Measurements from ENCODE around the gene GLRX3.

The GLRX3 gene

DNA sequence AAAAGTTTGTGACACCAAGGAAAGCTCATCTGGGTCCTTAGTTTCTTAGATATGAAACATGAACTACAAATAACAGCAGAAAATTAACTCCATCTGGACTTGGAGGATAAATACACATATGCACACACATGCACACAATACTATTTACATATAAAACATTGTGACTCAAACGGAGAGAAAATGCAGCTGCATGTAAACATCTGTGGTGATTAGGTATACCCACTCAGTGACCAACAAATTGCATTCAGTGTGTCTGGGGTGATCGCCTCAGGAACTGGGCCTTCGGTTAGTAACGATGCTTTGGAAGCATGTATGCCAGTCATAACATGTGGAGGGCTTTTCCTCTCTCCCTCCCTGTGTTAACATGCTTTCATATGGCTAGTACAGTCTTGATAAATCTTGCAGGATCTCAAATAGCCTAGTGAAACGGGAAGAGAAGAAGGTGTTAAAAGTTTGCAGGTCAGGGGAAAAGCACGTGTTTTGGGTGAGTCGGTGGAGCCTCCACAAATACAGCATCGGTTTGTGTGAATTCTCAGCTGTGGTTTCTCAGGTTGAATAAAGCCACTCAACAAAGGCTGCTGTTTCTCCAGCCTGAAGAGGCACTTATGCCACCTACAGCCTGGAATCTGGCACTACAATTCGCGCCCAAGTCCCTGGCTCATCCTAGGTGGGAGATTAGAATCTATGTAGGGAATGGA, 8.7 kb upstream of the GLRX3 start:
- H3K36me3 ChIP-seq (ENCODE audit: insufficient read depth, insufficient read length, low read length), result no peaks in the 10 kb centered on the region
- TF ChIP-seq ZNF274 (IDR thresholded peaks at IDR 0.05; ENCODE audit: low read depth, low read length), result no peak
- TF ChIP-seq YY1 (IDR thresholded peaks at IDR 0.05; ENCODE audit: insufficient read depth, insufficient read length), result no peak
- no peak for TF ChIP-seq SUZ12 (IDR thresholded peaks at IDR 0.05; ENCODE audit: extremely low read depth, insufficient read depth, insufficient read length)
- peaks cover 2% of the 10 kb centered on the region for H3K4me1 ChIP-seq (ENCODE audit: insufficient read depth, insufficient read length)
- no peaks in the 10 kb centered on the region for H3K27me3 ChIP-seq (ENCODE audit: insufficient read depth, insufficient read length)
- H3K9ac ChIP-seq (ENCODE audit: insufficient read length, low read depth), result no peak overlapping the region
- no peaks in the 10 kb centered on the region for H3K9me3 ChIP-seq (ENCODE audit: insufficient read depth, low read length)
- no peak overlapping the region for H3K4me3 ChIP-seq (ENCODE audit: insufficient read length, low read depth)
- DNase-seq (ENCODE audit: low read depth, low spot score), result peak; percentile 72

DNA sequence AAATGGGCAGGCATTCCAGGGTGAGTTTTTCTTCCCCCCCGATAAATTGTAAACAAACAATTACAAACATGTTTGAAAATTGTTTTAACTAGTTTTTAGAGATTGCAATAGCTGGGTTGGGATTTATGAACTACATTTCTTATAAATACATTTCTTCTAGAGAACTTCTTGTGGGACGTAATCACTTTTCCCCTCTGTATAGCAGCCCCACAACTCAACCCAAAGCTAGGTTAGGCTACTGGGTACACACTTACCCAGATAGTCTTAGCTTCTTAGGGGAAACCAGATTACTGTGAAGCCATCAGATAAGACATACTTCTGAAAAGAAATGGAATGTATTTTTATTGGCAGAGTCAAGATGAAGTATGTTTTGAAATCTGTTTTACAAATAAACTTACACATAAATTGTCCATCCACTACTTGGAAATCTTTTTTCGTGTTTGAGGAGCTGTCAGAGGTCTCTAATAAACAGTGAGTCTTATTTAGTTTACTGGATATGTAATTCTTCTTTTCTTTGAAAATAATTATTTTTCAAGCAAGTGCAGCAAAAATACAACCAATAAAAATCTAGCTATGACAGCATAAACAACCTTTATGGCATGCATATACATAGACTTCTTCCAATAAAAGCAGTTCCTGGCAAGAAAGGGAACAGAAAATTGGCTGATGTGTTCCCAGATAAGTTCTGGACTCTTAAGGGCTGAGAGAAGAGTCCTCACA, 8.0 kb upstream of the GLRX3 start:
- no peak for TF ChIP-seq ZNF274 (IDR thresholded peaks at IDR 0.05; ENCODE audit: low read depth, low read length)
- TF ChIP-seq SUZ12 (IDR thresholded peaks at IDR 0.05; ENCODE audit: extremely low read depth, insufficient read depth, insufficient read length), result no peak
- TF ChIP-seq YY1 (IDR thresholded peaks at IDR 0.05; ENCODE audit: insufficient read depth, insufficient read length), result no peak
- Histone ChIP-seq H3K9ac (ENCODE audit: insufficient read length, low read depth) (no peak overlapping the region), H3K36me3 (ENCODE audit: insufficient read depth, insufficient read length, low read length) (no peaks in the 10 kb centered on the region)

DNA sequence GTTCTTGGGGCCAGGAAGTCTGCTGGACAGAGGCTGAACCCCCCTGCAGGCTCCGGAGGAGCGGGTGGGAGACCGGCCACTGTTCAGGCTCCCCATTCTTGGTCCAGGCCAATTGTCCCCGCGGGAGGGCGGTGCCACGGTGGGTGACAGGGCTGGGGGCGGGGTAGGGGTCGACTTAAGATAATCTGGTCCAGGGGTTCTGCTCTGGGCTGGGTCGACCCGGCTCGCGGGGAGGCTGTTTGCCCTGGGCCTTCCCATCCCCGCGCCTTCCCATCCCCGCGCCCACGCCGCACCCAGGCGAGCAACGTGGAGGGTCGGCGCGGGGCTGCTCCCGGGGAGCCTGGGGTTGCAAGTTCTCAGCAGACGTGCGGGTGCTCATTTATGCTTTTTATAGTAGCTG, 7.3 kb upstream of the GLRX3 start:
- TF ChIP-seq YY1 (IDR thresholded peaks at IDR 0.05; ENCODE audit: insufficient read depth, insufficient read length), result no peak
- no peak for TF ChIP-seq ZNF274 (IDR thresholded peaks at IDR 0.05; ENCODE audit: low read depth, low read length)
- TF ChIP-seq SUZ12 (IDR thresholded peaks at IDR 0.05; ENCODE audit: extremely low read depth, insufficient read depth, insufficient read length), result no peak

More for the DNA sequence above, 8.0 kb upstream of the GLRX3 start:
- H3K4me3 ChIP-seq (ENCODE audit: insufficient read length, low read depth), result no peak overlapping the region
- H3K9me3 ChIP-seq (ENCODE audit: insufficient read depth, low read length), result no peaks in the 10 kb centered on the region
- DNase-seq (ENCODE audit: low read depth, low spot score), result no peak
- H3K27me3 ChIP-seq (ENCODE audit: insufficient read depth, insufficient read length), result no peaks in the 10 kb centered on the region
- H3K4me1 ChIP-seq (ENCODE audit: insufficient read depth, insufficient read length), result peaks cover 2% of the 10 kb centered on the region

DNA sequence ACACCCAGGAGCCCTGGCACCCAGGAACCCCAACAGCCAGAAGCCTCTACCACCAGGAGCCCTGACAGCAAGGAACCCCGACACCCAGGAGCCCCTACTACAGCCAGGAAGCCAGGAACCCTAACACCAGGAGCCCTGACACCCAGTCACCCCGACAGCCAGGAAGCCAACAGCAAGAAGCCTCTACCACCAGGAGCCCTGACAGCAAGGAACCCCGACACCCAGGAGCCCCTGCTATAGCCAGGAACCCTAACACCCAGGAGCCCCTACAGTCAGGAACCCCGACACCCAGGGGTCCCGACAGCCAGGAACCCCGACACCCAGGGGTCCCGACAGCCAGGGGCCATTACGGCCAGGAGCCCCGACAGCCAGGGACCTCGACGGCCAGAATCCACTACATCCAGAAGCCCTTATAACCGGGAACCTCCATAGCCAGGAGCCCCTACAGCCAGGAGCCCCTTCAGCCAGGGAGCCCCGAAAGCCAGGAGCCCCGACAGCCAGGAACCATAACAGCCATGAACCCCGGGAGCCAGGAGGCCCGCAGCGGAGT, 440 bp upstream of the GLRX3 start:
- peak overlapping the region; percentile 79 for H3K9ac ChIP-seq (ENCODE audit: insufficient read length, low read depth)

More for the DNA sequence above, 7.3 kb upstream of the GLRX3 start:
- no peak overlapping the region for H3K9ac ChIP-seq (ENCODE audit: insufficient read length, low read depth)
- no peaks in the 10 kb centered on the region for H3K9me3 ChIP-seq (ENCODE audit: insufficient read depth, low read length)
- no peak overlapping the region for H3K4me3 ChIP-seq (ENCODE audit: insufficient read length, low read depth)
- no peak for DNase-seq (ENCODE audit: low read depth, low spot score)
- H3K36me3 ChIP-seq (ENCODE audit: insufficient read depth, insufficient read length, low read length), result no peaks in the 10 kb centered on the region
- no peaks in the 10 kb centered on the region for H3K27me3 ChIP-seq (ENCODE audit: insufficient read depth, insufficient read length)
- H3K4me1 ChIP-seq (ENCODE audit: insufficient read depth, insufficient read length), result peaks cover 2% of the 10 kb centered on the region

DNA sequence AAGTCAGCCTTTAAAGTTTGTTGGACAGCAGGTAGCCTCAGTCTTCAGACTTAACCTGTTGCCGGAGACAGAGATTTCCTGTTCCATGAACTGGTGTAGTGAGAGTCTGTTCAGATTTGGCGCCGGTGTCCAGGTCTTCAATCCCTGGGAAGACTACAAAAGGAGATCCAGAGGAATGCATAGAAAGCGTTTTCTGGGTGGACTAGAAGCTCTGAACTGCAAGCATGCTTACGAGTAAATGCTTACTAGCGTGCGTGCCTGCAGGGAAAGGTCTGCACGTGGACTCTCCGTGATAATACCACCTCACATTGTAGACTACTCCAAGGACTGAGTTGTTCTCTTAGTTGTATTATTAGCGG, 878 bp downstream of the GLRX3 start:
- no peaks in the 10 kb centered on the region for H3K4me1 ChIP-seq (ENCODE audit: insufficient read depth, insufficient read length)
- H3K4me3 ChIP-seq (ENCODE audit: insufficient read length, low read depth), result peak overlapping the region; percentile 79
- no peak for DNase-seq (ENCODE audit: low read depth, low spot score)

More for the DNA sequence above, 440 bp upstream of the GLRX3 start:
- TF ChIP-seq SUZ12 (IDR thresholded peaks at IDR 0.05; ENCODE audit: extremely low read depth, insufficient read depth, insufficient read length) (no peak), YY1 (IDR thresholded peaks at IDR 0.05; ENCODE audit: insufficient read depth, insufficient read length) (no peak), ZNF274 (IDR thresholded peaks at IDR 0.05; ENCODE audit: low read depth, low read length) (no peak)
- DNase-seq (ENCODE audit: low read depth, low spot score), result no peak
- peaks cover 6% of the 10 kb centered on the region for H3K27me3 ChIP-seq (ENCODE audit: insufficient read depth, insufficient read length)
- no peaks in the 10 kb centered on the region for H3K9me3 ChIP-seq (ENCODE audit: insufficient read depth, low read length)
- peaks cover 20% of the 10 kb centered on the region for H3K36me3 ChIP-seq (ENCODE audit: insufficient read depth, insufficient read length, low read length)
- peak overlapping the region; percentile 79 for H3K4me3 ChIP-seq (ENCODE audit: insufficient read length, low read depth)
- H3K4me1 ChIP-seq (ENCODE audit: insufficient read depth, insufficient read length), result no peaks in the 10 kb centered on the region

DNA sequence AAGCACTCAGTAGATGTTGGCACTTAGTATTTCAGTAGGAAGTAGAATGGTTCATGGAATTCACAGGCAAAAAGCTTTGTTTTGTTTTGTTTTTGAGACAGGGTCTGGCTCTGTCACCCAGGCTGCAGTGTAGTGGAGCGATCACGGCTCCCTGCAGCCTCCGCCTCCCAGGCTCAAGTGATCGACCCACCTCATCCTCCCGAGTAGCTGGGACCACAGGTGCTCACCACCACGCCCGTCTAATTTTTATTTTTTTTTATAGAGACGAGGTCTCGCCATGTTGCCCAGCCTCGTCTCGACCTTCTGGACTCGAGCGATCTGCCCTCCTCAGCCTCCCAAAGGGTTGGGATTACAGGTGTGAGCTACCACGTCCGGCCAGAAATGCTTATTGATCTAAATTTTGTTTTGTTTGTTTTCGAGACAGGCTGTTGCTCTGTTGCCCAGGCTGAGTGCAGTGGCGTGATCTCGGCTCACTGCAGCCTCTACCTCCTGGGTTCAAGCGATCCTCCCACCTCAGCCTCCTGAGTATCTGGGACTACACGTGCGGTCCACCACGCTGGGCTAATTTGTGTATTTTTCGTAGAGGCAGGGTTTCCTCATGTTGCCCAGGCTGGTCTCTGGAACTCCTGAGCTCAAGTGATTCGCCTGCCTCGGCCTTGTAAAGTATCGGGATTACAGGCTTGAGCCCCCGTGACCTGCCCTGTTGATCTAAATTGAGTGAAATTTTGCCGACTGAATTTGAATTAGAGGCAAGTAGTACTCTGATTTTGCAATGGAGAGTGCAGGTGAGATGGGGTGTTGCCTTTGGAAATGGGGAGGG, 1.7 kb downstream of the GLRX3 start:
- DNase-seq (ENCODE audit: low read depth, low spot score), result no peak
- peaks cover 36% of the 10 kb centered on the region for H3K36me3 ChIP-seq (ENCODE audit: insufficient read depth, insufficient read length, low read length)
- H3K4me1 ChIP-seq (ENCODE audit: insufficient read depth, insufficient read length), result no peaks in the 10 kb centered on the region
- H3K4me3 ChIP-seq (ENCODE audit: insufficient read length, low read depth), result peak overlapping the region; percentile 79
- TF ChIP-seq ZNF274 (IDR thresholded peaks at IDR 0.05; ENCODE audit: low read depth, low read length), result no peak
- TF ChIP-seq YY1 (IDR thresholded peaks at IDR 0.05; ENCODE audit: insufficient read depth, insufficient read length), result no peak
- no peak for TF ChIP-seq SUZ12 (IDR thresholded peaks at IDR 0.05; ENCODE audit: extremely low read depth, insufficient read depth, insufficient read length)
- peak overlapping the region; percentile 95 for H3K9ac ChIP-seq (ENCODE audit: insufficient read length, low read depth)
- no peaks in the 10 kb centered on the region for H3K9me3 ChIP-seq (ENCODE audit: insufficient read depth, low read length)
- peaks cover 6% of the 10 kb centered on the region for H3K27me3 ChIP-seq (ENCODE audit: insufficient read depth, insufficient read length)

More for the DNA sequence above, 878 bp downstream of the GLRX3 start:
- peaks cover 28% of the 10 kb centered on the region for H3K36me3 ChIP-seq (ENCODE audit: insufficient read depth, insufficient read length, low read length)
- peak overlapping the region; percentile 95 for H3K9ac ChIP-seq (ENCODE audit: insufficient read length, low read depth)
- H3K9me3 ChIP-seq (ENCODE audit: insufficient read depth, low read length), result no peaks in the 10 kb centered on the region
- no peak for TF ChIP-seq SUZ12 (IDR thresholded peaks at IDR 0.05; ENCODE audit: extremely low read depth, insufficient read depth, insufficient read length)
- no peak for TF ChIP-seq ZNF274 (IDR thresholded peaks at IDR 0.05; ENCODE audit: low read depth, low read length)
- TF ChIP-seq YY1 (IDR thresholded peaks at IDR 0.05; ENCODE audit: insufficient read depth, insufficient read length), result no peak
- H3K27me3 ChIP-seq (ENCODE audit: insufficient read depth, insufficient read length), result peaks cover 6% of the 10 kb centered on the region
